Mucosa of rectum (tissue), 2 donors: Measurements from ENCODE around the gene ATP1A3.

Experiments used
- H3K27ac ChIP-seq, 2 donors: one replicate each; pipeline ENCODE4 v1.7.0; 2013; ENCODE audit warnings: inconsistent platforms in 2 of 2, low read depth in 2 of 2, low read length in 2 of 2
- H3K27me3 ChIP-seq, 2 donors: one replicate each; pipeline ENCODE4 v1.7.0; 2013; ENCODE audit warnings: low read length in 2 of 2; ENCODE audit not compliant: control insufficient read depth in 2 of 2, insufficient read depth in 2 of 2
- H3K36me3 ChIP-seq, 2 donors: one replicate each; pipeline ENCODE4 v1.7.0; 2013; ENCODE audit warnings: low read length in 2 of 2; ENCODE audit not compliant: control insufficient read depth in 2 of 2, insufficient read depth in 2 of 2
- H3K4me1 ChIP-seq, 2 donors: one replicate each; pipeline ENCODE4 v1.7.0; 2013; ENCODE audit warnings: low read length in 2 of 2, mild to moderate bottlenecking in 1 of 2; ENCODE audit not compliant: control insufficient read depth in 2 of 2, insufficient read depth in 2 of 2
- H3K4me3 ChIP-seq, 2 donors: one replicate each; pipeline ENCODE4 v1.7.0; 2013; ENCODE audit warnings: low read length in 2 of 2
- H3K9ac ChIP-seq, 2 donors: one replicate each; pipeline ENCODE4 v1.7.0; 2013; ENCODE audit warnings: low read length in 2 of 2, low read depth in 1 of 2, mild to moderate bottlenecking in 1 of 2
- H3K9me3 ChIP-seq, 2 donors: one replicate each; pipeline ENCODE4 v1.7.0; 2013; ENCODE audit warnings: low read length in 2 of 2; ENCODE audit not compliant: control insufficient read depth in 2 of 2
- donor health status: healthy.
- donor health status: Normal muscosa, but diverticular disease.

Gene ATP1A3

DNA sequence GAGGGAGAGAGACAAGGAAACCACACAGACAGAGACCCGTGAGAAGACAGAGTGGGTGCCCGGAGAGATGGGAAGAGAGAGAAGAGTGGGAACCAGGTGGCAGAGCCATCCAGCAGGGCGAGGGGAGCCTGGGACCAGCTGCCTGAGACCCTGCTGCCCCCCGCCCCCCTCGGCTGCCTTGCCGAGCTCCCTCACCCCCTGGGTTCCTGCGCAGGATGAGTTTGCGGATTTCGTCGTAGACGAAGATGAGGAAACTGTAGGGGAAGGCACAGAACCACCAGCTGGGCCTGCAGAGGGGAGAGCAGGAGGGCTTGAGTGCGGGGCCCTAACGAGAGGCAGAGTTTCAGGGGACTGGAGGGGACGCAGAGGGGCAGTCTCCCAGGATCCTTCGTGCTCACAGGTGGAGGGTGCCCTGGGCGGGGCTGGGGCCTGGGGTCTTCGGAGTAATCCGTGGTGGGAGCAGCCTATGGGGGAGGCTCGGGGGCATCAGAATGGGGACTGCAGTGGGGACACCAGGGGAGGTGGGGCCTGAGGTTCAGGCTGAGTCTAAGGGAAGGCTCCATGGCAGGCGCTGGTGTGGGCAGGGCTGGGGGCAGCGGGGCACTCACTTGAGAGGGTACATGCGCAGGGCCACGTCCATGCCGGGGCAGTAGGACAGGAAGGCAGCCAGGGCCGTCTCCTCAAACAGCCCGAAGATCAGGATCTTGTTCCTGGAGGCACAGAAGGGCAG is 26.8 kb downstream of the ATP1A3 start:
- Histone ChIP-seq H3K4me3 (no peak overlapping the region), H3K9ac (no peak overlapping the region), H3K36me3 (no peaks in the 10 kb centered on the region), H3K9me3 (no peaks in the 10 kb centered on the region), H3K27ac (no peak overlapping the region), H3K4me1 (no peaks in the 10 kb centered on the region), H3K27me3 (no peaks in the 10 kb centered on the region)

DNA sequence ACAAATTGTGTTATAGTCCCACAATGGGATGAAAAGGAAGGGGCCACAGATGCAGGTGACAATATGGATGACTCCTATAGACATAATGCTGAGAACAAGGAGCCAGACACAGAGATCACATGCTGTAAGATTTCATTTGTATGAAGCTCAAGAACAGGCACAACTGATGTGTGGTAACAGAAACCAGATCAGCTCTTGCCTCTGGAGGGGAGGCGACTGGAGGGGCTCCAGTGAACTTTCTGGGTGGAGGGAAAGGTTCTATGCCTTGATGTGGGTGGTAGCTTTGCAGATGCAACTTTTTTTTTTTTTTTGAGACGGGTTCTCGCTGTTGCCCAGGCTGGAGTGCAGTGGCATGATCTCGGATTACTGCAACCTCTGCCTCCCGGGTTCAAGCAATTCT is 28.9 kb downstream of the ATP1A3 start:
- no peak overlapping the region for H3K4me3 ChIP-seq
- no peaks in the 10 kb centered on the region for H3K4me1 ChIP-seq
- no peak overlapping the region for H3K9ac ChIP-seq
- H3K27me3 ChIP-seq = no peaks in the 10 kb centered on the region
- H3K27ac ChIP-seq = no peak overlapping the region
- H3K36me3 ChIP-seq = no peaks in the 10 kb centered on the region
- no peaks in the 10 kb centered on the region for H3K9me3 ChIP-seq

DNA sequence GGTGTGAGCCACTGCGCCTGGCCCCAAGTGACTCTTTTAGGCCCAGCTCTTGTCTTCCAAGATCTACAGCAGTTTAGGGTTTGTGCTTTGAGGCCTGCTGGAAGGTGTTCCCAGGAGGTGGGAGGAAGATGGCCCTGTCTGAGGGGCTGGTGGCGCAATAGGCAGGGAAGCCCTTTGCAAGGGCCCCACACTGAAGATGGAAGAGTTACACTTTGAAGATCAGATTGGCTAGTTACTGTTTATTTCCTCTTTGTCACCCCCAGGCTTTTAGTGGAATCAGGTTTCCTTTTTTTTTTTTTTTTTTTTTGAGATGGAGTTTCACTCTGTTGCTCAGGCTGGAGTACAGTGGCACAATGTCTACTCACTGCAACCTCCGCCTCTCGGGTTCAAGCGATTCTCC is 33.1 kb downstream of the ATP1A3 start:
- Histone ChIP-seq H3K27ac (no peak overlapping the region), H3K9ac (no peak overlapping the region), H3K36me3 (no peaks in the 10 kb centered on the region), H3K27me3 (no peaks in the 10 kb centered on the region), H3K4me3 (no peak overlapping the region), H3K9me3 (no peaks in the 10 kb centered on the region), H3K4me1 (peaks cover 15 to 23% of the 10 kb centered on the region in 2 donors)

- Histone ChIP-seq H3K27me3 (no peaks in the 10 kb centered on the region), H3K9ac (peak within 1 kb of the TSS; percentile 93 to 99), H3K4me1 (peaks cover 19 to 25% of the 10 kb centered on the region in 2 donors), H3K9me3 (no peaks in the 10 kb centered on the region), H3K4me3 (peak within 1 kb of the TSS; percentile 87 to 94), H3K36me3 (peaks cover 0 to 2% of the 10 kb centered on the region in 2 donors), H3K27ac (peak within 1 kb of the TSS; percentile 98)
Observed at GRCh38 chr19:41959056-41960053, 34.7 kb downstream of the ATP1A3 start, which contains the start of gene RABAC1. Gene RABAC1 (minus strand): TSS chr19:41959321. CDS start chr19:41959292, 29 bp downstream.

DNA sequence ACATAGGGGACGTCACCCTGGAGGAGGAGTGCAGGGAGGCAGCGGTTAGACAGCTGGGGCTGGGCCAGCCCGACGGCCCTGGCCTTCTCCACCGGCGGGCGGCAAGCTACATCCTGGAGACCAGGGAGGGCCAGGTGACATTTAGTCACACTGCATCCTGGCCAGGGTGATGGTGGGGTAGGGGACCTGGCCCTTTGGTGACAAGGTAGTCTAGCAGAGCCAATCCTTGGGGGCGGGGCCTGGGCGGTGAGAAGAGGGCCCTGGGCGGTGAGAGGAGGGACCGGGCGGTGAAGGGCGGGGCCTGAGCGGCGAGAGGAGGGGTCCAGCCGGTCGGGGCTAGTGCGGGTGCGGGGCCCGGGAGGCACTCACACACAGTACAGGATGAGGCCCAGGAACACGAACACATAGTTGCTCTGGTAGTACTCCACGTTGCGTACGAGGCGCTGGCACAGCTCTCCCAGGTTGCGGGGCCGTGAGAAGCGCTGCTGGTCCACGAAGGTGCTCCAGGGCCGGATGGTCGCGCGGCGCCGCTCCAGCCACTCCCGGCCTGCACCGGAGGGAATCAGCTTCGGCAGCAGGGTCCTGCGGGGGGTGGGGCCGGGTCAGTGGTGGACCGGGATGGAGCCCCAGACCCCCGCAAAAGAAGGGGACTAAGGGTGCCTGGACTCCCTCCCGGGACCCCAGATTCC is 35.5 kb downstream of the ATP1A3 start:
- Histone ChIP-seq H3K4me1 (peaks cover 19 to 25% of the 10 kb centered on the region in 2 donors), H3K9me3 (no peaks in the 10 kb centered on the region), H3K27me3 (no peaks in the 10 kb centered on the region), H3K27ac (peak overlapping the region; percentile 98), H3K4me3 (peak overlapping the region; percentile 87 to 94), H3K9ac (peak overlapping the region; percentile 93 to 99), H3K36me3 (peaks cover 0 to 2% of the 10 kb centered on the region in 2 donors)

DNA sequence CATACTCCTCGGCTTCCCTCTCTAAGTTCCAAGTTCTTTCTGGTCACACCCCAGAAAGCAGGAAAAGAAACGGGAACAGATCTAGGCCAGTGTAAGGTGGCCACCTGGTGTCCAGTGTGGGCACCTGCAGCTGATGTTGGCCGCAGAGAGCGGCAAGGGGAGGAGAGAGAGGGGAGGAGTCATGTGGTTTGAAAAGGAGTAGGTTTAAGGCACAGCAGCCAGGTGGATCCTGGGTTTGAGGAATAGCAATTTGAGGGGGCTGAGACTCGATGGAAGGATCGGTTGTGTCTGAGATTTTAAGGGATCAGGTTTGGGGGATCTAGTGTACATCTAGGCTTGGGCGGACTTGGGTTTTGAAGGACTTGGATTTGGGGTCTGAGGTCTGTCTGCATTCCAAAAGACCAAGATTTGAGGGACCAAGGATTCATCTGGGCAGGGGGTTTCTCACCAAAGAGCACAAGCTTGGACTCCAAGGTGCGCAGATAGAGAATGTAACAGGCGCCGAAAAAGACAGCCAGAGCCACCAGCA is 36.1 kb downstream of the ATP1A3 start:
- H3K4me3 ChIP-seq = peak overlapping the region; percentile 87 to 94
- peaks cover 0 to 2% of the 10 kb centered on the region in 2 donors for H3K36me3 ChIP-seq
- H3K27ac ChIP-seq = peak overlapping the region; percentile 98
- H3K9ac ChIP-seq = peak overlapping the region; percentile 93 to 99
- H3K9me3 ChIP-seq = no peaks in the 10 kb centered on the region
- no peaks in the 10 kb centered on the region for H3K27me3 ChIP-seq
- peaks cover 19 to 25% of the 10 kb centered on the region in 2 donors for H3K4me1 ChIP-seq

- no peaks in the 10 kb centered on the region for H3K9me3 ChIP-seq
- peak overlapping the region; percentile 74 to 87 for H3K4me3 ChIP-seq
- peaks cover 0 to 2% of the 10 kb centered on the region in 2 donors for H3K36me3 ChIP-seq
- peak overlapping the region; percentile 98 for H3K27ac ChIP-seq
- peak overlapping the region; percentile 93 to 99 for H3K9ac ChIP-seq
- peaks cover 19 to 25% of the 10 kb centered on the region in 2 donors for H3K4me1 ChIP-seq
- no peaks in the 10 kb centered on the region for H3K27me3 ChIP-seq
Observed at GRCh38 chr19:41957161-41957837, 36.7 kb downstream of the ATP1A3 start.

DNA sequence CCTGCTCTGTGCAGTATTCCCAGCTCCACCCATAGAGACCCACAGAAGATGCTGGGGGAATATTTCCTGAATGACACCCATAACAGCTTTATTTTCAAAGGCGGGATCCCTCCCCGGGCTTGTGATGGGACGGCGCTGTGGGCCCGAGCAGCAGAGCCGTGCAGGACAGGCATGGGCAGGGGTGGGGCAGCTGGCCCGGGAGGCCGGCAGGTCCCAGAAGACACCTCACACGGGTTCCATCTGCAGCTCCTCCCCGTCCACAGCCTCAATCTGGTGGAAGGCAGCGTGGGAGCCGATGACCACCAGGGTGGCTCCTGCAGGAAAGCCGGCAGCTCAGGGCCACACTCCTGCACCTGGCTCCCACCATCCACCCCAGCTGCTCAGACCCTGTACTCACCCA is 37.4 kb downstream of the ATP1A3 start:
- Histone ChIP-seq H3K4me1 (peaks cover 19 to 25% of the 10 kb centered on the region in 2 donors), H3K9me3 (no peaks in the 10 kb centered on the region), H3K27me3 (no peaks in the 10 kb centered on the region), H3K4me3 (peak overlapping the region; percentile 74 to 87), H3K9ac (peak overlapping the region; percentile 93 to 99), H3K27ac (peak overlapping the region; percentile 98), H3K36me3 (peaks cover 0 to 2% of the 10 kb centered on the region in 2 donors)

DNA sequence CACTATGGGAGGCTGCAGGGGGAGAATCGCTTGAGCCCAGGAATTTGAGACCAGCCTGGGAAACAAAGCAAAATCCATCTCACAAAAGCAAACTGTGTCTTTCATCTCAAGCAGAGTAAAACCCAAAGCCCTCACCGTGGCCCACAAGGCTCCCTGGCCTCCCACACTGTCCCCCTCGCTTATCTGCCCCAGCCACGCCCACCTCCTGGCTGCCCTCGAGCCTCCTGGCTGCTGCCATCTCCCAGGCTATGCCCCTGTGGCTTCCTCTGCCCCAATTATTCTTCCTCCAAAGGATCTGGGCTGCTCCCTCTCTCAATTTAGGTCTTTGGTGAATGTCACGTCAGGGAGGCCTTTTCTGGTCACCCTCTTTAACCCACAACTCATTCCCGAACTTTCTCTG is 38.5 kb downstream of the ATP1A3 start:
- Histone ChIP-seq H3K36me3 (peaks cover 0 to 2% of the 10 kb centered on the region in 2 donors), H3K27ac (no peak overlapping the region), H3K9ac (peak overlapping the region in 1 of 2 donors; percentile 99)

More for the DNA sequence above, 38.5 kb downstream of the ATP1A3 start:
- H3K27me3 ChIP-seq = no peaks in the 10 kb centered on the region
- no peak overlapping the region for H3K4me3 ChIP-seq
- peaks cover 19 to 25% of the 10 kb centered on the region in 2 donors for H3K4me1 ChIP-seq
- no peaks in the 10 kb centered on the region for H3K9me3 ChIP-seq
